IMR-90 (cell line): ENCODE results near the gene PPFIA1. TPM values are rescaled to one million over a fixed set of nuclear protein-coding genes. Genes with fewer than 3 reads are reported as not detected.

Experiments
- ATAC-seq: fragments of 200-7000 bp; cut with Tn5 transposase; 2 replicates; pipeline ENCODE4 v1.9.1; 2020; ENCODE audit warnings: low read depth, mild to moderate bottlenecking, moderate library complexity
- BruUV-seq: library from RNA; stranded (reverse); fragments of 400-500 nt; replicated peaks from 2 replicates; lab custom pipeline; 2021; lab: Mats Ljungman, UMichigan
- CTCF ChIA-PET: fragments of 300-600 bp; formaldehyde crosslinking; extraction: SDS; loops from one replicate; lab custom pipeline; 2021; ENCODE audit warnings: antibody characterized with exemption; lab: Yijun Ruan, JAX
- POLR2A ChIA-PET: fragments of 300-600 bp; sonication (Branson Sonifier 250); formaldehyde crosslinking; loops from one replicate; lab custom pipeline; 2022; ENCODE audit warnings: antibody characterized with exemption; ENCODE audit not compliant: unreplicated experiment; lab: Charles Lee
- DNase-seq: peaks from one replicate; pipeline ENCODE4 v3.0.0; 2013
- H2AFZ ChIP-seq: replicated peaks from 2 replicates; pipeline ENCODE3; 2013; ENCODE audit warnings: low read length, mild to moderate bottlenecking; ENCODE audit not compliant: poor library complexity
- H2AK5ac ChIP-seq: 2 replicates; pipeline ENCODE4 v1.6.1; 2013; ENCODE audit warnings: low read depth, low read length, inconsistent platforms
- H2AK9ac ChIP-seq: replicated peaks from 2 replicates; pipeline ENCODE3; 2013; ENCODE audit warnings: mild to moderate bottlenecking, low read depth, low read length, moderate library complexity; ENCODE audit not compliant: poor library complexity
- H2BK120ac ChIP-seq: 2 replicates; pipeline ENCODE4 v1.6.1; 2013; ENCODE audit warnings: low read depth, low read length, inconsistent platforms
- H2BK15ac ChIP-seq: 3 replicates; pipeline ENCODE4 v1.6.1; 2013; ENCODE audit warnings: low read depth, low read length, inconsistent platforms
- H2BK20ac ChIP-seq: 2 replicates; pipeline ENCODE4 v1.6.1; 2013; ENCODE audit warnings: low read depth, mild to moderate bottlenecking, inconsistent platforms, low read length, moderate library complexity
- H2BK5ac ChIP-seq: 2 replicates; pipeline ENCODE4 v1.6.1; 2013; ENCODE audit warnings: mild to moderate bottlenecking, low read depth, low read length, inconsistent platforms; ENCODE audit not compliant: poor library complexity, severe bottlenecking
- H3K14ac ChIP-seq: replicated peaks from 2 replicates; pipeline ENCODE4 v1.6.1; 2013; ENCODE audit warnings: low read depth, low read length, inconsistent platforms
- H3K18ac ChIP-seq: 2 replicates; pipeline ENCODE4 v1.6.1; 2013; ENCODE audit warnings: low read depth, low read length, control low read depth
- H3K23ac ChIP-seq: 2 replicates; pipeline ENCODE4 v1.6.1; 2013; ENCODE audit warnings: low read depth, low read length, inconsistent platforms
- H3K27ac ChIP-seq: 2 replicates; pipeline ENCODE4 v1.5.1; 2013; ENCODE audit warnings: mild to moderate bottlenecking, control low read depth, low read length; ENCODE audit not compliant: insufficient read depth
- H3K27me3 ChIP-seq: 2 replicates; pipeline ENCODE4 v1.6.1; 2013; ENCODE audit warnings: low read length; ENCODE audit not compliant: control insufficient read depth, insufficient read depth
- H3K36me3 ChIP-seq: 2 replicates; pipeline ENCODE4 v1.6.1; 2013; ENCODE audit warnings: low read length, mixed read lengths; ENCODE audit not compliant: control insufficient read depth, insufficient read depth
- H3K4ac ChIP-seq: 2 replicates; pipeline ENCODE4 v1.6.1; 2013; ENCODE audit warnings: low read depth, low read length, inconsistent platforms
- H3K4me1 ChIP-seq: 2 replicates; pipeline ENCODE4 v1.6.1; 2013; ENCODE audit warnings: low read length, mixed read lengths; ENCODE audit not compliant: control insufficient read depth, insufficient read depth
- H3K4me2 ChIP-seq: 2 replicates; pipeline ENCODE4 v1.6.1; 2013; ENCODE audit warnings: low read depth, mild to moderate bottlenecking, control low read depth, low read length, moderate library complexity
- H3K4me3 ChIP-seq: 2 replicates; pipeline ENCODE4 v1.5.1; 2013; ENCODE audit warnings: low read depth, mild to moderate bottlenecking, control low read depth, low read length, moderate library complexity; ENCODE audit not compliant: insufficient read depth
- H3K56ac ChIP-seq: 2 replicates; pipeline ENCODE4 v1.6.1; 2013; ENCODE audit warnings: low read length, inconsistent platforms; ENCODE audit not compliant: insufficient read depth; ENCODE audit errors: extremely low read depth
- H3K79me1 ChIP-seq, 2 experiments: 2 replicates each; pipeline ENCODE4 v1.6.1; 2013; ENCODE audit warnings: low read length in 2 of 2, inconsistent platforms in 1 of 2, low read depth in 1 of 2
- H3K9ac ChIP-seq: 2 replicates; pipeline ENCODE4 v1.6.1; 2013; ENCODE audit warnings: low read depth, low read length, control low read depth
- H3K9me1 ChIP-seq: 2 replicates; pipeline ENCODE4 v1.6.1; 2013; ENCODE audit warnings: low read length, inconsistent platforms; ENCODE audit not compliant: insufficient read depth
- H3K9me3 ChIP-seq: 2 replicates; pipeline ENCODE4 v1.6.1; 2013; ENCODE audit warnings: low read length; ENCODE audit not compliant: control insufficient read depth, insufficient read depth
- H4K20me1 ChIP-seq: 2 replicates; pipeline ENCODE4 v1.6.1; 2013; ENCODE audit warnings: low read length, inconsistent platforms; ENCODE audit not compliant: insufficient read depth
- H4K5ac ChIP-seq: 2 replicates; pipeline ENCODE4 v1.6.1; 2013; ENCODE audit warnings: mild to moderate bottlenecking, low read depth, low read length, control low read depth
- H4K8ac ChIP-seq, 2 experiments: 2 replicates each; pipeline ENCODE4 v1.6.1; 2013; ENCODE audit warnings: low read depth in 2 of 2, low read length in 2 of 2, control low read depth in 1 of 2, inconsistent platforms in 1 of 2
- H4K91ac ChIP-seq: 2 replicates; pipeline ENCODE4 v1.6.1; 2013; ENCODE audit warnings: low read depth, low read length, inconsistent platforms; ENCODE audit not compliant: insufficient read depth
- BHLHE40 ChIP-seq: fragments of 150-350 bp; IDR thresholded peaks from 2 replicates; pipeline ENCODE4 v1.6.1; 2016; ENCODE audit warnings: mild to moderate bottlenecking, low read depth, low read length
- CEBPB ChIP-seq: IDR thresholded peaks from 2 replicates; pipeline ENCODE4 v1.6.1; 2012; ENCODE audit warnings: low read depth, low read length, improper control_type of control experiment
- CHD1 ChIP-seq: IDR thresholded peaks from 2 replicates; pipeline ENCODE4 v1.6.1; 2012; ENCODE audit warnings: low read depth, low read length, improper control_type of control experiment
- CTCF ChIP-seq: conservative IDR thresholded peaks from 2 replicates; pipeline ENCODE4 v1.5.1; 2012; ENCODE audit warnings: mild to moderate bottlenecking, low read depth, low read length, improper control_type of control experiment
- ELK1 ChIP-seq: fragments of 150-350 bp; IDR thresholded peaks from 2 replicates; pipeline ENCODE4 v1.6.1; 2016; ENCODE audit warnings: low read depth, mild to moderate bottlenecking, low read length, moderate library complexity, borderline replicate concordance
- FOS ChIP-seq: fragments of 150-350 bp; IDR thresholded peaks from 2 replicates; pipeline ENCODE4 v1.6.1; 2016; ENCODE audit warnings: low read depth, low read length
- MAFK ChIP-seq: IDR thresholded peaks from 2 replicates; pipeline ENCODE4 v1.6.1; 2012; ENCODE audit warnings: low read depth, low read length, improper control_type of control experiment
- MAZ ChIP-seq: IDR thresholded peaks from 2 replicates; pipeline ENCODE4 v1.6.1; 2012; ENCODE audit warnings: low read depth, mild to moderate bottlenecking, low read length, improper control_type of control experiment, moderate library complexity, borderline replicate concordance
- MXI1 ChIP-seq: IDR thresholded peaks from 2 replicates; pipeline ENCODE4 v1.6.1; 2012; ENCODE audit warnings: low read depth, mild to moderate bottlenecking, low read length, moderate library complexity, borderline replicate concordance
- NFE2L2 ChIP-seq: fragments of 150-350 bp; IDR thresholded peaks from 2 replicates; pipeline ENCODE4 v1.6.1; 2016; ENCODE audit warnings: low read depth, mild to moderate bottlenecking, low read length
- POLR2A ChIP-seq: IDR thresholded peaks from 2 replicates; pipeline ENCODE4 v1.6.1; 2012; ENCODE audit warnings: mild to moderate bottlenecking, low read depth, low read length
- RAD21 ChIP-seq: IDR thresholded peaks from 2 replicates; pipeline ENCODE4 v1.6.1; 2012; ENCODE audit warnings: low read length, improper control_type of control experiment
- RCOR1 ChIP-seq: IDR thresholded peaks from 2 replicates; pipeline ENCODE4 v1.6.1; 2012; ENCODE audit warnings: mild to moderate bottlenecking, low read length, improper control_type of control experiment; ENCODE audit not compliant: insufficient replicate concordance
- RFX5 ChIP-seq: IDR thresholded peaks from 2 replicates; pipeline ENCODE4 v1.8.0; 2012; ENCODE audit warnings: low read depth, mild to moderate bottlenecking, low read length, moderate library complexity
- SMC3 ChIP-seq: fragments of 150-350 bp; IDR thresholded peaks from 2 replicates; pipeline ENCODE4 v1.6.1; 2016; ENCODE audit warnings: low read depth, mild to moderate bottlenecking, antibody characterized with exemption, low read length, moderate library complexity
- USF2 ChIP-seq: fragments of 150-350 bp; IDR thresholded peaks from 2 replicates; pipeline ENCODE4 v1.6.1; 2017; ENCODE audit warnings: mild to moderate bottlenecking, antibody characterized with exemption, low read length, low read depth
- WGBS, 2 experiments: methylation state at CpG; one replicate each; pipeline versions ENCODE4 v1.1.5 to v1.1.7; 2013; ENCODE audit warnings: missing lambda C conversion rate in 2 of 2; ENCODE audit not compliant: insufficient read length in 1 of 2; ENCODE audit errors: extremely low coverage in 2 of 2; 5-methylcytosine and 5-hydroxymethylcytosine counted together
- dilution Hi-C: fragments of 300-500 bp; cut with HindIII; formaldehyde crosslinking; loops from one replicate; pipeline ENCODE4 v1.14.3; 2018; ENCODE audit warnings: low sequenced_read_pairs; ENCODE audit not compliant: unreplicated experiment
- in situ Hi-C: fragments of 300-500 bp; cut with MboI; formaldehyde crosslinking; loops from 3 replicates; pipeline ENCODE4 v1.14.3; 2019; ENCODE audit warnings: low sequenced_read_pairs, inconsistent platforms, mixed read lengths
- intact Hi-C: fragments of 100-400 bp; cut with micrococcal nuclease; formaldehyde crosslinking; loops from 2 replicates; pipeline ENCODE4 v1.10.0; 2022
- polyA plus RNA-seq, 3 experiments: library from polyadenylated mRNA; depleted of rRNA; stranded (reverse); fragments of >200 nt; gene quantifications; 2 replicates each; pipeline ENCODE4 v1.2.3, GENCODE V29; 2012; ENCODE audit warnings: low replicate concordance in 1 of 3
- total RNA-seq: library from RNA; depleted of rRNA; stranded (reverse); fragments of >200 nt; gene quantifications from 2 replicates; pipeline ENCODE4 v1.2.3, GENCODE V29; 2012

The PPFIA1 gene
- total and polyA plus RNA-seq, 2 of the 4 experiments (the other 2 are of a cell fraction), result 25.6 to 37.2 TPM

- H3K27me3 ChIP-seq, result peaks cover 23% of the 10 kb centered on the region
- in situ Hi-C loops (no loop called here), intact Hi-C loops (no loop called here), dilution Hi-C loops (no loop called here)
- no peak overlapping the region for H2BK20ac ChIP-seq
- no peak overlapping the region for H2BK5ac ChIP-seq
- H3K14ac ChIP-seq, result no peak overlapping the region
- no peak overlapping the region for H2BK15ac ChIP-seq
- H3K4me3 ChIP-seq, result no peak overlapping the region
- no peak overlapping the region for H3K4me2 ChIP-seq
- H3K4ac ChIP-seq, result no peak overlapping the region
- H3K9ac ChIP-seq, result no peak overlapping the region
- no peak overlapping the region for H4K5ac ChIP-seq
- no peaks in the 10 kb centered on the region for H3K9me3 ChIP-seq
- H4K20me1 ChIP-seq, result no peaks in the 10 kb centered on the region
- DNase-seq (no peak), ATAC-seq (no peak)
- H4K8ac ChIP-seq, result no peak overlapping the region
- no peak overlapping the region; the same call in 1 of the 2 replicates for H3K23ac ChIP-seq
- no peak overlapping the region for H3K56ac ChIP-seq
- no peak overlapping the region for H2BK120ac ChIP-seq
- H3K4me1 ChIP-seq, result no peaks in the 10 kb centered on the region
- TF ChIP-seq POLR2A (no peak), MAZ (no peak), RCOR1 (no peak), CEBPB (no peak), MXI1 (no peak), RAD21 (no peak), CTCF (no peak), NFE2L2 (no peak), ELK1 (no peak), CHD1 (no peak), FOS (no peak), MAFK (no peak), SMC3 (no peak), USF2 (no peak), RFX5 (no peak), BHLHE40 (no peak)
- H3K18ac ChIP-seq, result no peak overlapping the region
- H3K9me1 ChIP-seq, result no peaks in the 10 kb centered on the region
- BruUV-seq, result no TSS peak
- H3K79me1 ChIP-seq, result no peaks in the 10 kb centered on the region; a peak in 1 of 4 replicates
- H2AFZ ChIP-seq, result no peak overlapping the region
- H2AK9ac ChIP-seq, result no peak overlapping the region
- ChIA-PET POLR2A (no interaction called here), CTCF (interaction anchor here (0.6 kb wide), 2 partner anchors 22 to 136 kb away, joined by 3 to 4 read pairs; no protein-coding TSS in a partner anchor)
- no peak overlapping the region for H4K91ac ChIP-seq
- H3K36me3 ChIP-seq, result no peaks in the 10 kb centered on the region
- WGBS, 2 experiments, result no CpG with 5 or more reads among the region's 7 CpGs
- no peak overlapping the region for H3K27ac ChIP-seq
- no peak overlapping the region for H2AK5ac ChIP-seq
Observed at GRCh38 chr11:70265341-70265740, 5.1 kb upstream of the PPFIA1 start.
